Trophoblast cell (in vitro differentiated cells and primary cell): ENCODE data around the gene KCNT2.
A peak's percentile ranks its signal among the peaks of the same experiment; 100 is the strongest.

ENCODE experiments used
- DNase-seq, 2 donors: peaks; one replicate each; pipeline ENCODE4 v3.0.0-alpha.2; 2016
- H2AFZ ChIP-seq: 2 replicates; pipeline ENCODE4 v1.6.1; 2013; ENCODE audit warnings: low read length, moderate library complexity, mild to moderate bottlenecking; ENCODE audit not compliant: insufficient read depth, poor library complexity
- H2AK5ac ChIP-seq: 2 replicates; pipeline ENCODE4 v1.6.1; 2013; ENCODE audit warnings: mild to moderate bottlenecking, low read length
- H2BK120ac ChIP-seq: 2 replicates; pipeline ENCODE4 v1.6.1; 2013; ENCODE audit warnings: low read length, mild to moderate bottlenecking, moderate library complexity; ENCODE audit not compliant: insufficient read depth, poor library complexity
- H2BK12ac ChIP-seq: 2 replicates; pipeline ENCODE4 v1.6.1; 2013; ENCODE audit warnings: mild to moderate bottlenecking, low read length, moderate library complexity
- H2BK5ac ChIP-seq: 2 replicates; pipeline ENCODE4 v1.6.1; 2013; ENCODE audit warnings: low read length, low read depth, moderate library complexity, mild to moderate bottlenecking; ENCODE audit not compliant: poor library complexity
- H3K14ac ChIP-seq: 2 replicates; pipeline ENCODE4 v1.6.1; 2013; ENCODE audit warnings: mild to moderate bottlenecking, low read length
- H3K18ac ChIP-seq: 2 replicates; pipeline ENCODE4 v1.6.1; 2013; ENCODE audit warnings: mild to moderate bottlenecking, low read length
- H3K23ac ChIP-seq: 2 replicates; pipeline ENCODE4 v1.6.1; 2013; ENCODE audit warnings: low read length
- H3K27ac ChIP-seq: 2 replicates; pipeline ENCODE4 v1.5.1; 2013; ENCODE audit warnings: low read depth, mild to moderate bottlenecking, inconsistent platforms, low read length, moderate library complexity
- H3K27me3 ChIP-seq: 2 replicates; pipeline ENCODE4 v1.6.1; 2013; ENCODE audit warnings: inconsistent platforms, mild to moderate bottlenecking, low read length, moderate library complexity; ENCODE audit not compliant: insufficient read depth
- H3K36me3 ChIP-seq, 2 experiments: 1 replicate in 1 of 2; 2 replicates in 1 of 2; pipeline ENCODE4 v1.6.1; 2013; ENCODE audit warnings: low read length in 2 of 2, mild to moderate bottlenecking in 2 of 2, moderate library complexity in 1 of 2; ENCODE audit not compliant: insufficient read depth in 2 of 2, control insufficient read depth in 1 of 2
- H3K4ac ChIP-seq: 2 replicates; pipeline ENCODE4 v1.6.1; 2013; ENCODE audit warnings: low read depth, mild to moderate bottlenecking, low read length, moderate library complexity
- H3K4me1 ChIP-seq, 2 experiments: 1 replicate in 1 of 2; 2 replicates in 1 of 2; pipeline ENCODE4 v1.6.1; 2013; ENCODE audit warnings: low read length in 2 of 2, mild to moderate bottlenecking in 2 of 2, moderate library complexity in 1 of 2; ENCODE audit not compliant: insufficient read depth in 2 of 2, control insufficient read depth in 1 of 2
- H3K4me2 ChIP-seq: 2 replicates; pipeline ENCODE4 v1.6.1; 2013; ENCODE audit warnings: inconsistent platforms, mild to moderate bottlenecking, low read length, moderate library complexity
- H3K4me3 ChIP-seq: 2 replicates; pipeline ENCODE4 v1.5.1; 2013; ENCODE audit warnings: mild to moderate bottlenecking, low read depth, low read length, inconsistent platforms
- H3K79me1 ChIP-seq: one replicate; pipeline ENCODE4 v1.6.1; 2013; ENCODE audit warnings: low read length
- H3K79me2 ChIP-seq: 2 replicates; pipeline ENCODE4 v1.6.1; 2013; ENCODE audit warnings: low read length, mild to moderate bottlenecking; ENCODE audit not compliant: control insufficient read depth, insufficient read depth, poor library complexity
- H3K9ac ChIP-seq: 2 replicates; pipeline ENCODE4 v1.6.1; 2013; ENCODE audit warnings: mild to moderate bottlenecking, low read length
- H3K9me3 ChIP-seq: 2 replicates; pipeline ENCODE4 v1.6.1; 2013; ENCODE audit warnings: low read depth, mild to moderate bottlenecking, control low read depth, inconsistent platforms, low read length; ENCODE audit not compliant: insufficient read depth
- H4K12ac ChIP-seq: 2 replicates; pipeline ENCODE4 v1.6.1; 2013; ENCODE audit warnings: low read depth, mild to moderate bottlenecking, low read length, moderate library complexity
- H4K8ac ChIP-seq: 2 replicates; pipeline ENCODE4 v1.6.1; 2013; ENCODE audit warnings: low read depth, mild to moderate bottlenecking, low read length, moderate library complexity
- H4K91ac ChIP-seq: one replicate; pipeline ENCODE4 v1.6.1; 2013; ENCODE audit warnings: low read depth, mild to moderate bottlenecking, low read length, moderate library complexity
- WGBS: extraction: QIAGEN DNeasy Blood & Tissue Kit; methylation state at CpG from one replicate; pipeline ENCODE4 v1.1.7; 2013; ENCODE audit warnings: missing lambda C conversion rate; ENCODE audit not compliant: insufficient read length, insufficient coverage; ENCODE audit errors: extremely low coverage; 5-methylcytosine and 5-hydroxymethylcytosine counted together

Gene KCNT2

GRCh38 chr1:196501760-196502428 lies 106.3 kb downstream of the KCNT2 start:
- no peak overlapping the region for H4K91ac ChIP-seq
- H3K36me3 ChIP-seq, result no peaks in the 10 kb centered on the region
- no peak overlapping the region for H3K4me2 ChIP-seq
- H4K12ac ChIP-seq, result no peak overlapping the region
- H2BK12ac ChIP-seq, result no peak overlapping the region
- no peak overlapping the region for H3K9ac ChIP-seq
- DNase-seq, result peak; percentile 35 to 92
- no peak overlapping the region for H4K8ac ChIP-seq
- H3K4ac ChIP-seq, result no peak overlapping the region
- no peaks in the 10 kb centered on the region for H3K79me2 ChIP-seq
- no peak overlapping the region for H3K27ac ChIP-seq
- no peak overlapping the region for H2BK5ac ChIP-seq
- no peaks in the 10 kb centered on the region for H3K9me3 ChIP-seq
- no peaks in the 10 kb centered on the region for H3K4me1 ChIP-seq
- H2AFZ ChIP-seq, result no peak overlapping the region
- no peak overlapping the region for H3K18ac ChIP-seq
- no peak overlapping the region for H3K4me3 ChIP-seq
- H2AK5ac ChIP-seq, result no peak overlapping the region
- H3K27me3 ChIP-seq, result no peaks in the 10 kb centered on the region
- no peak overlapping the region for H3K14ac ChIP-seq
- no CpG with 5 or more reads among the region's 8 CpGs for WGBS
- no peak overlapping the region for H3K23ac ChIP-seq
- H2BK120ac ChIP-seq, result no peak overlapping the region
- no peaks in the 10 kb centered on the region for H3K79me1 ChIP-seq

GRCh38 chr1:196497817-196498216 lies 110.4 kb downstream of the KCNT2 start:
- H3K14ac ChIP-seq, result no peak overlapping the region
- no CpG with 5 or more reads among the region's 4 CpGs for WGBS

GRCh38 chr1:196494766-196495165 lies 113.5 kb downstream of the KCNT2 start:
- Histone ChIP-seq H3K18ac (no peak overlapping the region), H3K4me1 (no peaks in the 10 kb centered on the region), H3K14ac (no peak overlapping the region), H3K23ac (no peak overlapping the region), H3K79me2 (no peaks in the 10 kb centered on the region), H4K8ac (no peak overlapping the region), H4K12ac (no peak overlapping the region), H3K27ac (no peak overlapping the region), H3K79me1 (no peaks in the 10 kb centered on the region), H2AFZ (no peak overlapping the region), H2BK12ac (no peak overlapping the region), H3K4me3 (no peak overlapping the region), H2BK120ac (no peak overlapping the region), H3K4me2 (no peak overlapping the region), H3K27me3 (no peaks in the 10 kb centered on the region), H3K9me3 (no peaks in the 10 kb centered on the region), H2BK5ac (no peak overlapping the region), H4K91ac (no peak overlapping the region), H3K9ac (no peak overlapping the region), H3K36me3 (no peaks in the 10 kb centered on the region), H2AK5ac (no peak overlapping the region), H3K4ac (no peak overlapping the region)
- WGBS, result no CpG with 5 or more reads among the region's 5 CpGs
- no peak for DNase-seq

More at GRCh38 chr1:196497817-196498216, 110.4 kb downstream of the KCNT2 start:
- H3K36me3 ChIP-seq, result no peaks in the 10 kb centered on the region
- no peak overlapping the region for H2AFZ ChIP-seq
- H3K79me1 ChIP-seq, result no peaks in the 10 kb centered on the region
- no peaks in the 10 kb centered on the region for H3K9me3 ChIP-seq
- H4K12ac ChIP-seq, result no peak overlapping the region
- no peak overlapping the region for H3K18ac ChIP-seq
- H3K23ac ChIP-seq, result no peak overlapping the region
- no peak overlapping the region for H3K4ac ChIP-seq
- H3K4me1 ChIP-seq, result no peaks in the 10 kb centered on the region
- no peak overlapping the region for H2BK5ac ChIP-seq
- H4K8ac ChIP-seq, result no peak overlapping the region
- H2BK12ac ChIP-seq, result no peak overlapping the region
- no peak overlapping the region for H4K91ac ChIP-seq
- H3K4me2 ChIP-seq, result no peak overlapping the region
- no peak overlapping the region for H2BK120ac ChIP-seq
- no peak overlapping the region for H3K27ac ChIP-seq
- no peak overlapping the region for H2AK5ac ChIP-seq
- no peak overlapping the region for H3K9ac ChIP-seq
- no peaks in the 10 kb centered on the region for H3K79me2 ChIP-seq
- H3K27me3 ChIP-seq, result no peaks in the 10 kb centered on the region
- H3K4me3 ChIP-seq, result no peak overlapping the region
- DNase-seq, result no peak

- Histone ChIP-seq H3K18ac (no peak overlapping the region), H3K9me3 (no peaks in the 10 kb centered on the region), H3K4me2 (no peak overlapping the region), H2BK120ac (no peak overlapping the region), H3K23ac (no peak overlapping the region), H3K4ac (no peak overlapping the region), H3K14ac (no peak overlapping the region), H3K4me3 (no peak overlapping the region), H3K4me1 (no peaks in the 10 kb centered on the region), H2BK5ac (no peak overlapping the region), H3K79me2 (no peaks in the 10 kb centered on the region), H2AK5ac (no peak overlapping the region), H4K12ac (no peak overlapping the region), H3K79me1 (no peaks in the 10 kb centered on the region), H3K36me3 (no peaks in the 10 kb centered on the region), H4K8ac (no peak overlapping the region), H4K91ac (no peak overlapping the region), H2AFZ (no peak overlapping the region), H2BK12ac (no peak overlapping the region), H3K27ac (no peak overlapping the region), H3K27me3 (no peaks in the 10 kb centered on the region), H3K9ac (no peak overlapping the region)
- DNase-seq, result no peak
- WGBS, result no CpG with 5 or more reads among the region's 4 CpGs
These were observed 114.4 kb downstream of the KCNT2 start for GRCh38 chr1:196493881-196494280.
